ENCODE measurements around the gene CREB3.
A peak's percentile ranks its signal among the peaks of the same experiment; 100 is the strongest.

Gene CREB3

DNA sequence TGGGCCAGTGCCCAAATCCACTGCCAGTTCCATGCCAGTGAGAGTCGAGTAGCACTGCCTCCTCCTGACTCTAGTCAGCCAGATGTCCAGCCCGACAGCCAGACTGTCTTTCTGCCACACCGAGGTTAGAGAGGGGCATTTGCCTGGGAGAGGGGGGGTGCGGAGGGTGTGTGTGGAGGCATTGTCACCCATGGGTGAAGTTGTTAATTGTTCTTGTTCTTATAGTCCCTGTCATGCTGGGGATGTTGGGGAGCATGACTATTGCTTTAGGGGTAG, 17.7 kb downstream of the CREB3 start:
- no peak for DNase-seq

DNA sequence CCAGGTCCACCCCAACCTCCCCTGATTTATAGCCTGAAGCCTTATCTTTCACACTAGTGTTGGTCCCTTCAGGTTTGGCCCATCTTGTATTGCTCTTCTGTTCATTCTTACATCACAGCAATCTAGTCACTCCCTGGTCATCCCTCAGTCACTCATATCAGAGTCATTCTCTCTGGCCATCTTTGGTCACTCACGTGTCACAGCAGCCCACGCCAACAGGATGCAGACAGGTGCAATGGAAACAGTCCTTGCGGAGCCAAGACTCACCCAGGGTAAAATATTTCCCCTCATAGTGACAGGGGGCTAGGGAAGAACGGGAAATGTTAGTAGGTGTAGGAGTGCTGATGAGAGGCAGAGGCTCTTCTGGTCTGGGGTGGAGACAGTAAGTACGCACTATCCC, 21.0 kb downstream of the CREB3 start:
- DNase-seq: no peak

DNA sequence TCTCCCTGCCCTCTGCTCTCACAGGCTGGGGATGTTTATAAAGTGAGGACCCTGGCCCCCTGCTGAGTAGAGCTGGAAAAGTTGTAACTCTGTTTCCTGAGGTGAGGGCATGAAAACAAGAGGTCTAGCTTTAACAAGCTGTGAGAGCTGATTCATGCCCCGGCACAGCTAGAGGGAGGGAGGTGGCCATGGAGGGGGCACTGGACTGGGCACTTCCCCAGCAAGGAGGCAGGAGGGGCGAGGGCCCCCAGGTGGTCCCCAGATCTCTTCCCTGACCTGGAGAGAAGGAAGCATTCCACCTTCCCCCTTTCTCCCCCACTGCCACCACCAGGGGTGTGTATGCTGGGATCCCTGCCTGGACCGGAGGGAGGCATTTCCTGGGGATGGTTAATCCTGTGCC, 21.8 kb downstream of the CREB3 start, which contains the start of gene MSMP:
Gene MSMP, minus strand, starts transcription at position 13 of the 400 bp plus-strand sequence. CDS start 147 bp downstream, outside the sequence.
- no peak for DNase-seq

DNA sequence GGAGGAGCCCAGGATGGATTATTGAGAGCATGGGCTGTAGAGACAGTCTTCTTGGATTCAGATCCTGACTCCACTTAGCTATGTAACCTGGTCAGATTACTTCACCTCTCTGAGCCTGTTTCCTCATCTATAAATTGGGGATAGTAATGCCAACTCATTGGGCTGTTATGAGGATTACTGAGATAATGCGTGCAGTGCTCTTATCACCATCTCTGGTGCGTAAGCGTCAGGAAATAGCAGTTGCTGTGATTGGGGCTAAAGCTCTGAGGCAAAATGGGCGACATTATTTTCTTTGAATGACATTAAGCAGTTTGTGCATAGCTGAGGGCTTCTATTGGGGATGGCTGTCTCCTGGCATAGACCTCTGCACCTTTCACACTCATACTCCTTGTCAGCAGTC, 22.6 kb downstream of the CREB3 start:
- no peak for DNase-seq

DNA sequence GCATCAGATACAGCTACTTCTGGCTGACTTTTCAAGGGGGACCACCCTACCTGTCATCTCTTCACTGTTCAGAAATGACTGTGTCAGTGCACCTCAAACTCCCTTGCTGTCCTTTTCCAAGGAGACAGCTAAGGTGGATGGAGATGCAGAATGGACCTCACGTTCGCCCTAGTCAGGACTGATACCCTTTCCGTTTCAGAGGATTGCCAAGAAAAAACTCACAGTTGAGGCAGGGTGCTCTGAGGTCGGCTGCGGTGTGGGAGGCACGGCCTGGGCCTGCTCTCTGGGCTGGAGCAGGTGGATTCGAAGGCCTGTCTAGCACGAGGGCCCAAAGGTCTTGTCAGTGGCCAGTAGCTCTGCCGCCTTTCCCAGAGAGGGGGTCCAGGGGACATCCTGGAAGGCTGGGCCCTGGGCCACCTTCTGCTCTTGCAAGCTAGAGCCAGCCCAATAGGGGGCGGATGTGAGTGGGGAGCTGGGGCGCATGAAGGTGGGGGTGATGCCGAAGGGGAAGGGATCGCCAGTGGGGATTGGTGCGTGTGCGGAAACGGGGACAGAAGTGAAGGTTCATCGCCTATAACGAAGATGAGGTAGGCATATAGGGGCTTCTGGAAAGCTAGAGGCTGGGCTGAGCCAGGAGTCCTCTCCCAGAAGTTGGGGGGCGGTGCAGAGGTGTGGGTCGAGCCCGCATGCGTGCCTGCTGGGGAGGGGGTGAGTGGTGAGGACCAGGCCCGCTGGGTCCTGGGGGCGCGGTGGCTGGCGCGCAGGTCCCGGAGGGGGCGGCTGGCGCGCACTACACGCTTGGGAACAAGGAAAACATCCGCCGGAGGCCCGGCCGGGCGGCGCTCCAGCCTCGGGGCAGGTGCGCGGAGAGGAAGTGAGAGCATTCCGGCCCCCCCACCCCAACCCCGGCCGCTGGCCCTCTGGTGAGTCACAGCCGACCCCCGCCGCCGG, 24.1 kb downstream of the CREB3 start:
- peak; percentile 78 to 79 for DNase-seq

DNA sequence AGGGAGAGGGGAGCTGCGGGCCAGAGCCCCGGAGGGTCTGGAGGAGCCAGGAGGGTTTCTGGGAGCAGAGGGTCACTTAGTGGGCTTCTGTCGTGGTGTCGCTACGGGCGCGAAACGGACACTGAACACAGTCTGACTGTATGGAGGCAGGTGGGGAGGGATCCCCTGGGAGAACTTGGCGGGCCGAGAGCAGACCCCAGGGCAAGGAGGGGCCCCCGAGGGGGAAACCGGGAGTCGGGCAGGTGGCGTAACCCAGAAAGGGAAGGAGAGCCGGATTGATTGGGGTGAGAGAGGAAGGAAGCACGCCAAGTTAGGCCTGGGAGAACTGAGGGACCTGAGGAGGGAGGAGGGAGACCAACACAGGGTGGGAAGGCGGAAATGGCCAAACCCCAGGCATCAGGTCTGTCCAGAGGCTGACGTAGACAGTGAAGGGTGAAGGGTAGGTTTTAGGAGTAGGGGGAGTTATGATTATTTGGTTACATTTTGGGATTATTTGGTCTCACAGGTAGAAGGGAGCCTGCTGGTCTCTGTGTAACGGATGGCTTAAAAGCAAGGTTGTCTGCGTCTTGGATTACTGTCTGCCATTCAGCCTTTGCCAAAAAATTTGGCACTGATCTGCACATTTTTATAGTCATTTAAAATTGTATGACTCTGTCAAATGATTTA, 24.9 kb downstream of the CREB3 start:
- DNase-seq: peak; percentile 26 to 43

DNA sequence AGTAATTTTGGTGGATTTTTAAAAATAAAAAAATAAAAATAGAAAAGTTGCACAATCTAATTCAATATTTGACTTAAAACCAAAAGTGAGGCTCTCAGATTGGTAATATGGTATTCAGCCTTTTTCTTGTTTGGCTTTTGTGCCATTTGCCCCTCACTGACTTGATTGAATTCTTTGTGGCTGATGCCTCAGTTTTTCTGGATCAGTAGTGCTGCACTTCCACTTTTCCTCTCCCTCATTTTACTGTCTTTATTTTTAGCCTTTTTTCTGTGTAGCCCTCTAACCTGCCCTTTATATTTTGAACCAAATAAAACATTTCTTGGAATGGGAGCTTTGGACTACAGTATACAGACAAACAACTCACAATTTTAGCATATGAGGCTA, 25.4 kb downstream of the CREB3 start:
- no peak for DNase-seq

DNA sequence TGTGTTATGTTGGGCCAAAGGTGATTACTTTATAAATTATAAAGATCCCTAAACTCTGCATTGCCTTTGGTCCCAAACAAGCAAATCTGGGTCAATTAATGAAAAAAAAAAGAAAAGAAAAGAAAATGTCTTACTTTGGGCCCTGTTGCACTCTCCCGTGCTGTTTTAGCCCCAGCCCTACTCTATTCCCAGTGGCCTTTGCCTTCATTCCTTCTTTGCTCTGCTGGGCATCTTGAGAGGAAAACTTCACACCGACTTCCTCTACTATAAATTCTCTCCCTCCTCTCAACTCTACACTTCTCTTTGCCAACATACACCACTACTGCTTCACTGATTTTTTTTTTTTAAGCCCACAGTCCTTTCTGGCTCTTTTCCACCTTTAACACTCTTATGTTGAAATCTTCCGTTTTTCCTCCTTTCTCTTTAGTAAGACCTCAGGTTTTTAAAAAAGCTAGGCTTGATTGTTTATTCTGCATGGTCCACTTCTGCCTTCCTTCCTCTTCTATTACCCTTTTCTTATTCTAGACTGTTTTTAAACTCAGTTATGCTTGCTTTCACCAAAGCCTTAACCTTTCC, 26.1 kb downstream of the CREB3 start:
- DNase-seq: no peak

DNA sequence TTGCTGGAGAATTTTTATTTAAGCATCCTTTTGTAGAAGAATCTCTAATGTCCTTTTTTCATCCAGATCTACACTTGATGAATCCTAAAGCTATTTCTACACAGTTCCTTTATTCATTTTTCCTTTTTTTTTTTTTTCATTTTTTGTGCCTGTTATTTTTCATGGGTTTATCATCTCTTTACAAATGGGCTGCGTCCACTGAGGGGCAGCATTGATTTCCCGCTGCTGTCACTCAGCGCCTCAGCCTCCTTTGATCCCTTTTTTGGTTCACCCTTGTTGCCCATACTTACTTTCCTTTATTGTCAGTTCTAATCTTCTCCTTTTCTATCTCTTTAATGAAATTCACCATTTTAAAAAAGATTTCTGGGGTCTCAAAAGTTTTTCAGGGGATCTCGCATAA, 27.3 kb downstream of the CREB3 start:
- no peak for DNase-seq

- DNase-seq: no peak
Measured at GRCh38 chr9:35760651-35761050, 28.2 kb downstream of the CREB3 start.

DNA sequence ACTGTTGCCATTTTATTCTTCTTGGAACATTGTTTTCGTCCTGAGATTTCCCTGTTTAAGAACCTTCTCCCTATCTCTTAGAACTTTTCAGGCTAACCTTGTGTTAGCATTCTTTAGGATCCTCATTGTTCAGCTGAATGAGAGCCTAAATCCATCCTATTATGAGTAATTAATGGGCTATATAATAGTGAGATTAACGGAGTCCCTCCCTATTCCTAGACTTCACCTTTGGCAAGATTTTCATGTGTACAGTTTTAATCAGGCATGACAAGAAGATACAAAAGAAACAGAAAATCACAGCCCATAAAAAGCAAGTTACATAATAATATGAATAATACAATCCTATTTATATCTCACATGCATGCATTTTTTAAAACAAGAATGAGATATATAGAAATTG, 30.7 kb downstream of the CREB3 start:
- DNase-seq: no peak

GRCh38 chr9:35763803-35764202, 31.3 kb downstream of the CREB3 start:
- no peak for DNase-seq

- DNase-seq: no peak
Measured at GRCh38 chr9:35766997-35767396, 34.5 kb downstream of the CREB3 start.

GRCh38 chr9:35767458-35767857, 35.0 kb downstream of the CREB3 start:
- DNase-seq: no peak

DNA sequence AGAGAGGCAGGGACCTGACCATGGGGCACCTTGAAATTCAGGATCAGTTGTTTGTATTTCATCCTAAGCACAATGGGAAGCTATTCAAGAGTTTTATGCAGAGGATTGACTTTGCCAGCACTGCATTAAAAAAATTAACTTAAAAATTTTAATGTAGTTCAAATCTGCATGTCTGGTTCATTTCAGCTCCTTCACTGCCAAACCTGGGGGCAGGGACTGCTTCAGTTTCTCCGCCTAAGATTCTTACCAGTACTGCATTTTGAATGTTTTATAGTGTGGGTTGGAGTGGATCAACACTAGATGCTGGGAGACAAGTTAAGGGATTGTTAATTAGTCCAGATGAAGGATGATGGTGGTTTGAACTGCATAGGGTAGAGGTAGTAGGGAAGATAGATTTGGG, 37.3 kb downstream of the CREB3 start:
- DNase-seq: no peak

DNA sequence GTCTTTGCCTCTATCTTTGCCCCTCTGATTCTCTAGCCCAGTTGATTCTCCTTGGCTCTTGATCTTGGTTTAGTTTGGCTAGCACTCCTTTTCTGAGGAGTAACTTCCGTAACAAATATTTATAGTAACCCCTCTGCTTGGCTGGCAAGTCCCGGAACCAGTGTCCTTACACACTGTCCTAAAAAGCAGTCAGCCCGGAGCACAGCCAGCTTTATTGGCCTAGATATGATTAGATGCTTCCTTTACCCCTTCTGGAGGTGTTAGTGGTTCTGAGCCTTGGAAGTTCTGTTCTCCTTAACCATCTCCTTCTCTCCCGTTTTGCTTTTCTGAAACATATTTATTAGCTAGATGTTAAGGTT, 38.6 kb downstream of the CREB3 start:
- no peak for DNase-seq

DNA sequence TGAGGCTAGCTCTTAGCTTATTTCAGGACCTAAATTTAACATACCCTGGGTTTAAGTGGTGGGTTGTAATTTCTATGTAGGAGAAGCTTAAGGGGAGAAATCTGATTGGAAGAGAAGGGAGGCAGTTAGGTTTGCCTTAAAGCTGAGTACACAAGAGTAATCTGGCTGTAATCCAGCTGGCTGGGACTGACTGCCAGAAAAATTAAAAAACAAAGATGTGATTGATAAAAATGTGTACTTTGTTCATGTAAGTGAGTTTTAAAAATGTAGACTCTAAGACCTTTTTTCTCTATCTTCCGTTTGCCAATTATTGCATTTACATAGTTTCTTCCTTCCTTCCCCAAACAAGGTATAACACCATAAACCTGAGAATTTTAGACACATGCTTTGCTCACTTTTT, 39.1 kb downstream of the CREB3 start:
- DNase-seq: no peak

DNA sequence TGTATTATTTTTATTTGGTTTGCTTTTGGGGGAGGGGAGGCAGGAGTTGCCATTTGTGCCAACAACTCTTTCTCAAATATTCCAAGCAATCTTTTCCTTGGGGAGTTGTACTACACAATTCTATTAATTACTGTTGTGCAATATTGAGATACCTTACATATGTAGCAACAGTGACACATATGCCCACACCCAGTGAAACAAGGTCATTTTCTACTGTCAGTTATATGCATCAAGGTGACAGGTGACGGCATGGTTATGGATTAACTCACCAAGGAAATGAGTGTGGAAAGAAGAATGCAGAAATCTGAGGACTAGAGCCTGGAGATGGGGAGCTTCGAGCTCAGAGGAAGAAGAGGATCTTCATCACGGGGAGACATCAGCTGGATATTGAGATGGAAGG, 39.5 kb downstream of the CREB3 start:
- DNase-seq: no peak

DNA sequence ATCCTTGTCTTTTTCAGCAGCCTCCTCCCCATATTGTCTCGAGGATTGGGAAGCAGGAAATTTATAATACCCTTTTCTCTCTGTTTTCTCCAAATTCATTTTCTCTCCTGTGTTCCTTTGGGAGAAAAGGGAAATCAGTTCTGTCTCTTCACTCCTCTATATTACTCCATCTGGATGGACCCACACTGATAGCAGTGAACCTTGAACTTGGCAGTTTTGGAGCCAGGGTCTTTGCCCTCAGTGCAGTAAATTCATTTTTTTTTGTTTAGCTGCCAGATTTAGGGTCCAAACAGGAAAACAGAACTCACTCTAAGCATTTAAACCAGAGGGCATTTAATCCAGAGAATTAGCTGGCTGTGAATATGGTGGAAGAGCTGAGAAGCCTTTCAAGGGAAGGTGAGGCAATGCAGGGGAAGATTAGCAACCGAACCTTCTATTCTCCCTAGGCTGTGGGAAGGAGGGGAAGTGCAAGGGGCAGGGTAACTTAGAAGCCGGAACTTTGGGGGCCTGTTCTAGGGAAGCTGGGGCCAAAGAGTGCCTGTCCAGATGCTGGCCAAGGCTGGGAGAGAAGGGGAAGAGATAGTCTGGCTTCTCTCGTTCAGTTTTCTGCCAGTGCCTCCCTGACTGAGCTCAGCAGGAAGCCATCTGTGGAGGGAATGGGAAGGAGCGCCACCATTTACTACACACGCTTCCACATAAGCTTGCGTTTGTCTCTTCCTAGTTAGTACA, 42.6 kb downstream of the CREB3 start:
- no peak for DNase-seq

DNA sequence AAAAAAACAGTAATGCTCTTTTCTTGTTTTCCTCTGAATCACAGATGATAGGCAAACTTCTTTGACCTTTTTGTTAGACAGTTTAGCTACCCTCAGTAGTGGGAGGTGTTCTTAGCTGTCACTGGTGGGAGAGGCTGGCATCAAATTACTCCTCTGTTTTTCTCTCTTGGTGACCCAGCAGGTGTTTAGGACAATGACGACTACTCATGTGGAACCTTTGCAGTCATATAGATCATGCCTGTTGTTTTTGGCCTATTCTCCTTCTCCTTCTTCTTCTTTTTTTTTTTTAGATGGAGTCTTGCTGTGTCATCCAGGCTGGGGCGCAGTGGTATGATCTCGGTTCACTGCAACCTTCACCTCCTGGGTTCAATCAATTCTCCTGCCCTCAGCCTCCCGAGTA, 43.6 kb downstream of the CREB3 start:
- no peak for DNase-seq

DNA sequence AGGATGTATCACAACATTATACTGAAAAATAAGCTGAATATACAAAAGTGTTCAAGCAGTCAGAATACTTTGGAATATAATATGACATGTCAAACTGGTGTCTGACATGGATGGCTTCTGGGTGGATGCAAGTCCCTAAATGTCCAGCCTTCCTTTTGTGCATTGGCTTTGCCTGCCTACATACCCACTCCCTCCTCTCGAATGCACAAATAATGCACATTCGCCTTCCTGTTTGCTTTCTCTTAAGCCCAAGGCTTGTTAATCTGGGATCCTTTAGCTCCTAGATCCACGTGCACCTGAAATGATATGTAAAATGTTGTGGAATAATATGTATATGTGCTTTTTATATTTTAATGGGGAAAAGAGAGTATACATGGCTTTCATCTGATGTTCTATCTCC, 46.0 kb downstream of the CREB3 start:
- no peak for DNase-seq

GRCh38 chr9:35781066-35781465, 48.6 kb downstream of the CREB3 start:
- DNase-seq: no peak

DNA sequence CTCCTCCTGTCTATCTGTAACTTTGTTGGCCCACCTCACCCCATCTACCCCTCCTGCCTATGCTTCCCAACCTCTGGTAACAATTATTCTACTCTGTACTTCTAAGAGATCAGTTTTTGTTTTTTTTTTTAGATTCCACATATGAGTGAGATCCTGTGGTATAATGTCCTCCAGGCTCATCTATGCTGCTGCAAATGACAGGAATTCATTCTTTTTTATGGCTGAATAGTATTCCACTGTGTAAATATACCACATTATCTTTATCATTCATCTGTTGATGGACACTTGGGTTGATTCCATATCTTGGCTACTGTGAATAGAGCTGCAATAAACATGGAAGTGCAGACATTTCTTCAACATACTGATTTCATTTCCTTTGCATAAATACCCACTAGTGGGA, 51.0 kb downstream of the CREB3 start:
- no peak for DNase-seq
